Measurements from ENCODE around the gene CATSPERE. TPM values are rescaled to one million over a fixed set of nuclear protein-coding genes. Genes with fewer than 3 reads are reported as not detected.

The CATSPERE gene
- total RNA-seq, 1 experiment from 2014 or later, result 0.14 TPM

DNA sequence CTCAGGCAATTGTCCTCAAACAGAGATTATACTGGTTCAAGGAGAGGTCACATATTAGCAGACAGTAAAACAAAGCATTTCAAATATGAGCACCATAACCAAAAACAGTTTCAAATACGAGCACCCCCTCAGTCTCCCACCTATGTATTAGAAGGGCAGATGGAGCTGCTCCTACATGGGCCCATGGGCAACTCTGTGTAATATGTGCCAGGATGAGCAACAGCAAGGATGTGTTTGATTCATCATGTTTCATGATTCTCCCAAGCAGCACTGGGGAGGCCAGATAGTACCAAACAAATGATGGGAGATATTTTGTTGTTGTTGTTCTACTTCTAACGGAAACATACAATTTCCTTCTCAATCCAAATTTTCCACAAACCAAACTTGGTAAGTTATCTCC, 18.2 kb upstream of the CATSPERE start:
- CTCF ChIA-PET, result no interaction called here
- POLR2A ChIA-PET, result no interaction called here
- BruUV-seq (replicated peaks), result no TSS peak
- intact Hi-C loops (cut with micrococcal nuclease; ENCODE audit: unreplicated experiment), result no loop called here
- Mint-ChIP-seq H3K36me3 (ENCODE audit: insufficient read depth, unreplicated experiment) (peaks cover 15% of the 10 kb centered on the region), H3K27ac (ENCODE audit: unreplicated experiment) (no peak overlapping the region), H3K4me1 (ENCODE audit: low read depth, unreplicated experiment) (peaks cover 29% of the 10 kb centered on the region), H3K9me3 (ENCODE audit: unreplicated experiment) (no peaks in the 10 kb centered on the region), H3K4me3 (ENCODE audit: unreplicated experiment) (no peak overlapping the region), H3K27me3 (ENCODE audit: insufficient read depth, unreplicated experiment) (no peaks in the 10 kb centered on the region)
- TF ChIP-seq, protein P1, sequence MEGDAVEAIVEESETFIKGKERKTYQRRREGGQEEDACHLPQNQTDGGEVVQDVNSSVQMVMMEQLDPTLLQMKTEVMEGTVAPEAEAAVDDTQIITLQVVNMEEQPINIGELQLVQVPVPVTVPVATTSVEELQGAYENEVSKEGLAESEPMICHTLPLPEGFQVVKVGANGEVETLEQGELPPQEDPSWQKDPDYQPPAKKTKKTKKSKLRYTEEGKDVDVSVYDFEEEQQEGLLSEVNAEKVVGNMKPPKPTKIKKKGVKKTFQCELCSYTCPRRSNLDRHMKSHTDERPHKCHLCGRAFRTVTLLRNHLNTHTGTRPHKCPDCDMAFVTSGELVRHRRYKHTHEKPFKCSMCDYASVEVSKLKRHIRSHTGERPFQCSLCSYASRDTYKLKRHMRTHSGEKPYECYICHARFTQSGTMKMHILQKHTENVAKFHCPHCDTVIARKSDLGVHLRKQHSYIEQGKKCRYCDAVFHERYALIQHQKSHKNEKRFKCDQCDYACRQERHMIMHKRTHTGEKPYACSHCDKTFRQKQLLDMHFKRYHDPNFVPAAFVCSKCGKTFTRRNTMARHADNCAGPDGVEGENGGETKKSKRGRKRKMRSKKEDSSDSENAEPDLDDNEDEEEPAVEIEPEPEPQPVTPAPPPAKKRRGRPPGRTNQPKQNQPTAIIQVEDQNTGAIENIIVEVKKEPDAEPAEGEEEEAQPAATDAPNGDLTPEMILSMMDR (IDR thresholded peaks at IDR 0.05; ENCODE audit: insufficient read depth in 1 of 2, low read depth in 1 of 2, low read length in 1 of 2, severe bottlenecking in 1 of 2, unreplicated experiment in 1 of 2), result no peak
- Histone ChIP-seq H3K9me3 (no peaks in the 10 kb centered on the region), H3K4me3 (ENCODE audit: low read depth, low read length) (no peak overlapping the region), H3K27me3 (replicated peaks; ENCODE audit: control insufficient read depth, insufficient read depth, low read length) (no peaks in the 10 kb centered on the region), H3K36me3 (ENCODE audit: control insufficient read depth, insufficient read depth, low read length) (no peaks in the 10 kb centered on the region), H3K4me1 (peaks cover 31% of the 10 kb centered on the region)
- no peak for DNase-seq

DNA sequence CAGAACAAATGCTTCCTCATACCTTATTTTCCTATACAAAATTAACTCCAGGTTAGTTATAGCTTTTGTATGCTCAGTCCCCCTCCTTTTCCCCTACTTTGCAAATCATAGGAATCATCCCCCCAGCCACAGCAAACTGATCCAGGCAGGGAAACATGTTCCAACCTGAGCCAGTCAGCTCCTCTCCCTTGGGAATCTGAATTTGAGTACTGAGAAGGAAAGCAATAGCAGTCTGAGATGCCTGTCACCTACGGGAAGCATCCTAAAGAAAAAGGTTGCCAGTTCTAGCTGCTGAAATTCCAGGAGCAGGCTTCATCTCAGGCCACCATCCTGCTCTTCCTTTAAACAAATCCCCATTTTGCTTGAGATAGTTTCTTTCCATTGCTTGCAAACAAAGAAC, 16.2 kb upstream of the CATSPERE start:
- Histone ChIP-seq H3K9me3 (no peaks in the 10 kb centered on the region), H3K27me3 (replicated peaks; ENCODE audit: control insufficient read depth, insufficient read depth, low read length) (no peaks in the 10 kb centered on the region), H3K36me3 (ENCODE audit: control insufficient read depth, insufficient read depth, low read length) (no peaks in the 10 kb centered on the region), H3K4me1 (peaks cover 34% of the 10 kb centered on the region), H3K4me3 (ENCODE audit: low read depth, low read length) (no peak overlapping the region)
- intact Hi-C loops (cut with micrococcal nuclease; ENCODE audit: unreplicated experiment), result no loop called here
- Mint-ChIP-seq H3K4me3 (ENCODE audit: unreplicated experiment) (no peak overlapping the region), H3K36me3 (ENCODE audit: insufficient read depth, unreplicated experiment) (peaks cover 23% of the 10 kb centered on the region), H3K27ac (ENCODE audit: unreplicated experiment) (peak overlapping the region; percentile 59), H3K9me3 (ENCODE audit: unreplicated experiment) (no peaks in the 10 kb centered on the region), H3K27me3 (ENCODE audit: insufficient read depth, unreplicated experiment) (no peaks in the 10 kb centered on the region), H3K4me1 (ENCODE audit: low read depth, unreplicated experiment) (peaks cover 36% of the 10 kb centered on the region)
- TF ChIP-seq, protein P1 (IDR thresholded peaks at IDR 0.05; ENCODE audit: insufficient read depth in 1 of 2, low read depth in 1 of 2, low read length in 1 of 2, severe bottlenecking in 1 of 2, unreplicated experiment in 1 of 2), result no peak
- no peak for DNase-seq
- ChIA-PET POLR2A (no interaction called here), CTCF (no interaction called here)
- BruUV-seq (replicated peaks), result no TSS peak

DNA sequence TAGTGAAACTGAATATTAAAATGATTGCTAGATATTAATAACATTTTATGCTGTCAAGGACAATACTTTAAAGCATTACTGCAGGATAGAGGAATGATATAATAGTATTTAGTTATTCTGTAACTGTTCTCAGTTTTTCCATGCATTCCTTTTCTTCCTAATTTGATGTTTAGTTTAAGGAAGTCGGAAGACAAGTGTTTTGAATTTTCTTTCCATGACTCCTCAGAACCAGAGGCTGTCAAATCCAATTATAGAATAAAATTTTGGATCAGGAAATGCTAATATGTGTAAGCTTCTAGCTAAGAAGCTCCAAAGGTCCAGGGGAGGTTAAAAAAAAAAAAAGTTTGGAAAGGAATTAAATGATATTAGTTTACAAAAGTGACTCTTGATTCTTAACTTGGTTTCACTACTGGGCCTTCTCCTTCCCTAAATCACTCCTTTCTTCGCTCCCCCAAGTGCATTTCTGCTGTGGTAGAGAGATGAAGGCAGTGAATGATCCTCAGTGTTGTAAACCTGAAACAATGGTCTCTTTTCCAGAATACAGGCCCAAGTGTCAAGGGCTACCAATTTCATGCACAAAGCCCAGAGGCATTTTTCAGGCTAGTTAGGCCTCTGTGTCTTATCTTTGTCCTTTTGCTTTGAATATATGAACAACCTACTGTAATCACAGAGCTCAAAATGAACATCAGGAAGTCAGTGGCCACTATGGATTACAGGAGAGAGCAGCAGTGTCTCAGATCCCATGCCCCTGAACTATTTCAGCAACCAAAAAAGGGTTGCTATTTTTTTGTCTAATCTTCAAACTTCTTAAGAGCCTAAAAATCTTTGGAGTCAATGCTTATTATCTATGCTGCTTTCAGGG, 15.5 kb upstream of the CATSPERE start:
- no peaks in the 10 kb centered on the region for H3K9me3 ChIP-seq
- H3K36me3 Mint-ChIP-seq (ENCODE audit: insufficient read depth, unreplicated experiment), result peaks cover 30% of the 10 kb centered on the region
- peaks cover 41% of the 10 kb centered on the region for H3K4me1 Mint-ChIP-seq (ENCODE audit: low read depth, unreplicated experiment)
- ChIA-PET CTCF (no interaction called here), POLR2A (interaction anchor here (1.0 kb wide), 1 partner anchor 16 kb away, joined by 3 read pairs; no protein-coding TSS in a partner anchor)
- H3K4me3 Mint-ChIP-seq (ENCODE audit: unreplicated experiment), result no peak overlapping the region
- no peaks in the 10 kb centered on the region for H3K27me3 ChIP-seq (replicated peaks; ENCODE audit: control insufficient read depth, insufficient read depth, low read length)
- no peak for DNase-seq
- no peaks in the 10 kb centered on the region for H3K27me3 Mint-ChIP-seq (ENCODE audit: insufficient read depth, unreplicated experiment)
- peak overlapping the region; percentile 59 for H3K27ac Mint-ChIP-seq (ENCODE audit: unreplicated experiment)
- intact Hi-C loops (cut with micrococcal nuclease; ENCODE audit: unreplicated experiment), result no loop called here
- H3K4me1 ChIP-seq, result peaks cover 40% of the 10 kb centered on the region
- no peaks in the 10 kb centered on the region for H3K9me3 Mint-ChIP-seq (ENCODE audit: unreplicated experiment)
- H3K36me3 ChIP-seq (ENCODE audit: control insufficient read depth, insufficient read depth, low read length), result no peaks in the 10 kb centered on the region
- TF ChIP-seq, protein P1 (IDR thresholded peaks at IDR 0.05; ENCODE audit: insufficient read depth in 1 of 2, low read depth in 1 of 2, low read length in 1 of 2, severe bottlenecking in 1 of 2, unreplicated experiment in 1 of 2), result no peak
- no TSS peak for BruUV-seq (replicated peaks)
- H3K4me3 ChIP-seq (ENCODE audit: low read depth, low read length), result no peak overlapping the region
